PC-9 (cell line): ENCODE measurements around the gene ERCC2.

Source experiments
- CTCF ChIP-seq: fragments of 200-600 bp; sonication (generic); conservative IDR thresholded peaks from 2 replicates; pipeline ENCODE4 v1.6.1; 2017; ENCODE audit warnings: mixed run types, antibody characterized with exemption, mild to moderate bottlenecking, moderate library complexity
- EZH2 ChIP-seq: fragments of 200-600 bp; sonication (generic); IDR thresholded peaks from 2 replicates; pipeline ENCODE4 v1.8.0; 2017; ENCODE audit warnings: antibody characterized with exemption, low read depth

GRCh38 chr19:45401815-45402214 lies 31.4 kb upstream of the ERCC2 start:
- TF ChIP-seq CTCF (no peak), EZH2 (no peak)
